Bronchial epithelial cell (primary cell): ENCODE data around the gene SIL1. TPM values are rescaled to one million over a fixed set of nuclear protein-coding genes. Genes with fewer than 3 reads are reported as not detected.

Source experiments
- DNase-seq: peaks from one replicate; pipeline ENCODE4 v3.0.0-alpha.2; 2010; ENCODE audit warnings: low read depth
- FAIRE-seq: peaks from 2 replicates; lab custom pipeline; 2011; peaks lifted over from hg19 to GRCh38; lab: Jason Lieb, UNC
- H3K27me3 ChIP-seq: 2 replicates; pipeline ENCODE4 v1.5.1; 2011; ENCODE audit warnings: low read length; ENCODE audit not compliant: control insufficient read depth, insufficient read depth
- H3K36me3 ChIP-seq: 2 replicates; pipeline ENCODE4 v1.5.1; 2011; ENCODE audit warnings: low read length; ENCODE audit not compliant: control insufficient read depth, insufficient read depth
- H3K4me3 ChIP-seq: 2 replicates; pipeline ENCODE4 v1.5.1; 2011; ENCODE audit warnings: mild to moderate bottlenecking, low read depth, low read length, control low read depth
- CTCF ChIP-seq: IDR thresholded peaks from 2 replicates; pipeline ENCODE4 v1.5.1; 2011; ENCODE audit warnings: mild to moderate bottlenecking, moderate library complexity, low read length, control low read depth, inconsistent platforms; ENCODE audit not compliant: insufficient read depth, severe bottlenecking
- total RNA-seq: library from RNA; depleted of rRNA; stranded (reverse); fragments of >200 nt; gene quantifications from 2 replicates; pipeline ENCODE4 v1.2.1, GENCODE V29; 2014

Gene SIL1
- total RNA-seq, 1 donor from 2014 or later = 85.3 TPM

GRCh38 chr5:138903130-138903775 lies 294.9 kb downstream of the SIL1 start:
- FAIRE-seq = no peak
- H3K4me3 ChIP-seq = no peak overlapping the region
- no peaks in the 10 kb centered on the region for H3K27me3 ChIP-seq
- DNase-seq = peak; percentile 55
- peaks cover 12% of the 10 kb centered on the region for H3K36me3 ChIP-seq
- no peak for TF ChIP-seq CTCF

- H3K36me3 ChIP-seq = peaks cover 14% of the 10 kb centered on the region
- H3K27me3 ChIP-seq = no peaks in the 10 kb centered on the region
- no peak overlapping the region for H3K4me3 ChIP-seq
- DNase-seq (no peak), FAIRE-seq (no peak)
- TF ChIP-seq CTCF = no peak
Observed at GRCh38 chr5:138901716-138902115, 296.5 kb downstream of the SIL1 start.

GRCh38 chr5:138900281-138900965 lies 297.7 kb downstream of the SIL1 start:
- TF ChIP-seq CTCF = no peak
- peak; percentile 62 for DNase-seq
- no peak for FAIRE-seq
- Histone ChIP-seq H3K36me3 (peaks cover 11% of the 10 kb centered on the region), H3K27me3 (no peaks in the 10 kb centered on the region), H3K4me3 (no peak overlapping the region)

DNA sequence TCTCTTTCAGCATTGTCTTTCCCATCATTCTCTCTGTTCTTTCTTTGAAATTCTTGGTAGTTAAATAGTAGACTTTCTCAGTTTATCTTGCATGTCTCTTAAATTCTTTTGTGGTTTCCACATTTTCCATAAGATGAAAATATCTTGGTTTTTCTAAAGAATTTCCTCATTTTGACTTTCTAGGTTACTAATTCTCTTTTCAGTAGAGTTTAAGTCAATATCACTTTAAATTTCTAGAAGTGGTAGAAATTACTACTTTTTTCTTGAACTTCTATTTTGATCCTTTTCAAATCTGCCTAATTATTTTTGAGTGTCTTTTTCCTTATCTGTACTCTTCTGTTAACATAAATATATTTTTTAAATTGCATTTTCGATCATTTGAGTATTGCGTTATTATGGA lies 299.4 kb downstream of the SIL1 start:
- H3K27me3 ChIP-seq = no peaks in the 10 kb centered on the region
- DNase-seq = no peak
- no peak for TF ChIP-seq CTCF
- no peak for FAIRE-seq
- H3K4me3 ChIP-seq = no peak overlapping the region
- H3K36me3 ChIP-seq = peaks cover 5% of the 10 kb centered on the region

GRCh38 chr5:138898299-138898698 lies 299.9 kb downstream of the SIL1 start:
- no peak for TF ChIP-seq CTCF
- Histone ChIP-seq H3K27me3 (no peaks in the 10 kb centered on the region), H3K4me3 (no peak overlapping the region), H3K36me3 (peaks cover 4% of the 10 kb centered on the region)
- DNase-seq (no peak), FAIRE-seq (no peak)

Other genes with a start within 250 kb of the SIL1 start
- gene MATR3, start 95.4 kb upstream of the SIL1 start, total RNA-seq = 171 and 173 TPM in 2 replicates
- gene PAIP2, start 143.5 kb upstream of the SIL1 start, total RNA-seq = 68.7 and 80.3 TPM in 2 replicates
- not detected in 2 replicates for gene SLC23A1, start 184.9 kb upstream of the SIL1 start, total RNA-seq
- gene MZB1, start 191.5 kb upstream of the SIL1 start, total RNA-seq = 0.13 TPM in 1 of 2 replicates, not detected in the other
- 0.51 and 0.53 TPM in 2 replicates for gene PROB1, start 196.7 kb upstream of the SIL1 start, total RNA-seq
- 6.1 and 7.3 TPM in 2 replicates for gene SPATA24, start 205.7 kb upstream of the SIL1 start, total RNA-seq
- gene DNAJC18, start 241.2 kb upstream of the SIL1 start, total RNA-seq = 1.2 and 1.6 TPM in 2 replicates